ENCODE measurements around the gene TM9SF3.

The TM9SF3 gene

GRCh38 chr10:96619796-96620773 lies 33.3 kb upstream of the TM9SF3 start:
- TF ChIP-seq CTCF (IDR thresholded peaks at IDR 0.05), result no peak

- no peak for TF ChIP-seq CTCF (IDR thresholded peaks at IDR 0.05)
Measured at GRCh38 chr10:96619120-96619519, 32.3 kb upstream of the TM9SF3 start.

GRCh38 chr10:96618653-96619052 lies 31.8 kb upstream of the TM9SF3 start:
- no peak for TF ChIP-seq CTCF (IDR thresholded peaks at IDR 0.05)

- TF ChIP-seq CTCF (IDR thresholded peaks at IDR 0.05), result no peak
Measured at GRCh38 chr10:96616961-96617360, 30.1 kb upstream of the TM9SF3 start.

GRCh38 chr10:96614515-96614914 lies 27.7 kb upstream of the TM9SF3 start:
- no peak for TF ChIP-seq CTCF (IDR thresholded peaks at IDR 0.05)

- TF ChIP-seq CTCF (IDR thresholded peaks at IDR 0.05), result no peak
Measured at GRCh38 chr10:96613576-96613975, 26.8 kb upstream of the TM9SF3 start.

- no peak for TF ChIP-seq CTCF (IDR thresholded peaks at IDR 0.05)
Measured at GRCh38 chr10:96612055-96612830, 25.4 kb upstream of the TM9SF3 start.
